HCT116 (cell line): ENCODE measurements around the gene ZCWPW1. TPM values are rescaled to one million over a fixed set of nuclear protein-coding genes. Genes with fewer than 3 reads are reported as not detected.
"Not testable (repeated sequence)": the region's sequence is repeated elsewhere in the genome, so short reads cannot be mapped to it uniquely, and the experiment has no call there.

Experiments used
- ATAC-seq: fragments of 200-7000 bp; cut with Tn5 transposase; 2 replicates; pipeline ENCODE4 v1.9.1; 2020; ENCODE audit warnings: mild to moderate bottlenecking, moderate library complexity
- BruUV-seq: library from RNA; stranded (reverse); fragments of 400-500 nt; replicated peaks from 2 replicates; lab custom pipeline; 2021; lab: Mats Ljungman, UMichigan
- CTCF ChIA-PET: fragments of 300-600 bp; sonication (Branson Sonifier 250); formaldehyde crosslinking; loops from one replicate; lab custom pipeline; 2021; ENCODE audit warnings: antibody characterized with exemption; lab: Charles Lee
- POLR2A ChIA-PET: fragments of 300-600, 350-600 bp; sonication (Branson Sonifier 250); formaldehyde crosslinking; loops from one replicate; lab custom pipeline; 2021; ENCODE audit warnings: antibody characterized with exemption; lab: Charles Lee
- RAD21 ChIA-PET, 2 experiments: fragments of 300-600 bp; sonication (Branson Sonifier 250); formaldehyde crosslinking; loops; one replicate each; lab custom pipeline; 2023; ENCODE audit warnings: low total read pairs in 2 of 2; ENCODE audit not compliant: uncharacterized antibody in 2 of 2, unreplicated experiment in 2 of 2, low non-redundant PET in 1 of 2; lab: Charles Lee
- DNase-seq: peaks from one replicate; pipeline ENCODE4 v3.0.0-alpha.2; 2010; ENCODE audit warnings: low read depth, low spot score
- H2AFZ ChIP-seq: fragments of 200-600 bp; shearing (Covaris generic), sonication (generic); 2 replicates; pipeline ENCODE4 v1.6.1; 2017; ENCODE audit warnings: low read depth, mixed run types, mixed read lengths, antibody characterized with exemption, low read length; ENCODE audit not compliant: poor library complexity, severe bottlenecking
- H3K27ac ChIP-seq: 2 replicates; pipeline ENCODE4 v1.5.1; 2012; ENCODE audit warnings: low read depth, low read length
- H3K27me3 ChIP-seq: fragments of 200-600 bp; sonication (generic); 2 replicates; pipeline ENCODE4 v1.6.1; 2016; ENCODE audit warnings: mixed run types, low read length, mixed read lengths; ENCODE audit not compliant: insufficient read depth
- H3K36me3 ChIP-seq, 2 experiments: fragments of 200-500 bp in 1 of 2; fragments of 200-600 bp in 1 of 2; sonication (Bioruptor generic) in 1 of 2; sonication (generic) in 1 of 2; 2 replicates each; pipeline versions ENCODE4 v1.5.1 to v1.6.1; 2014 to 2016; ENCODE audit warnings: low read length in 2 of 2, inconsistent platforms in 1 of 2, mixed read lengths in 1 of 2, mixed run types in 1 of 2; ENCODE audit not compliant: insufficient read depth in 2 of 2, control insufficient read depth in 1 of 2
- H3K4me1 ChIP-seq, 2 experiments: fragments of 200-600 bp in 1 of 2; sonication (generic) in 1 of 2; 2 replicates each; pipeline versions ENCODE4 v1.5.1 to v1.6.1; 2012 to 2017; ENCODE audit warnings: low read length in 2 of 2, inconsistent platforms in 1 of 2, mild to moderate bottlenecking in 1 of 2, mixed read lengths in 1 of 2, mixed run types in 1 of 2, moderate library complexity in 1 of 2; ENCODE audit not compliant: insufficient read depth in 2 of 2, control insufficient read depth in 1 of 2
- H3K4me2 ChIP-seq: fragments of 200-600 bp; sonication (generic); 2 replicates; pipeline ENCODE4 v1.6.1; 2017; ENCODE audit warnings: mixed run types, low read length, mixed read lengths
- H3K4me3 ChIP-seq, 2 experiments: fragments of 200-600 bp in 1 of 2; sonication (generic) in 1 of 2; replicated peaks in 1 of 2; 2 replicates each; pipeline ENCODE4 v1.5.1; 2011 to 2016; ENCODE audit warnings: low read length in 2 of 2, control low read depth in 1 of 2, low read depth in 1 of 2, mild to moderate bottlenecking in 1 of 2, mixed read lengths in 1 of 2, mixed run types in 1 of 2
- H3K79me2 ChIP-seq: fragments of 200-600 bp; sonication (generic); 2 replicates; pipeline ENCODE4 v1.6.1; 2017; ENCODE audit warnings: mild to moderate bottlenecking, mixed run types, low read length, moderate library complexity, mixed read lengths; ENCODE audit not compliant: insufficient read depth
- H3K9ac ChIP-seq: fragments of 200-600 bp; sonication (generic); 2 replicates; pipeline ENCODE4 v1.6.1; 2016; ENCODE audit warnings: low read length, mixed read lengths
- H3K9me2 ChIP-seq: fragments of 200-600 bp; sonication (generic), shearing (Covaris generic); 2 replicates; pipeline ENCODE4 v1.6.1; 2017; ENCODE audit warnings: mixed run types, mild to moderate bottlenecking, moderate library complexity; ENCODE audit not compliant: insufficient read depth
- H3K9me3 ChIP-seq, 2 experiments: fragments of 200-500 bp in 1 of 2; fragments of 200-600 bp in 1 of 2; sonication (Bioruptor generic) in 1 of 2; sonication (generic) in 1 of 2; 2 replicates each; pipeline ENCODE4 v1.6.1; 2014 to 2017; ENCODE audit warnings: low read length in 2 of 2, mixed read lengths in 2 of 2, inconsistent platforms in 1 of 2, low read depth in 1 of 2, mild to moderate bottlenecking in 1 of 2, mixed run types in 1 of 2, moderate library complexity in 1 of 2; ENCODE audit not compliant: control insufficient read depth in 1 of 2, insufficient read depth in 1 of 2
- H4K20me1 ChIP-seq: fragments of 200-600 bp; sonication (generic), shearing (Covaris generic); 2 replicates; pipeline ENCODE4 v1.6.1; 2017; ENCODE audit warnings: mixed run types, mild to moderate bottlenecking, moderate library complexity; ENCODE audit not compliant: insufficient read depth
- ELF1 ChIP-seq: IDR thresholded peaks from 2 replicates; pipeline ENCODE4 v1.6.1; 2012; ENCODE audit warnings: low read depth, borderline replicate concordance
- JUND ChIP-seq: IDR thresholded peaks from 2 replicates; pipeline ENCODE4 v1.6.1; 2012
- POLR2AphosphoS5 ChIP-seq: IDR thresholded peaks from 2 replicates; pipeline ENCODE4 v1.6.1; 2011; ENCODE audit warnings: mild to moderate bottlenecking, low read depth, low read length, moderate library complexity
- RAD21 ChIP-seq: IDR thresholded peaks from 2 replicates; pipeline ENCODE4 v1.6.1; 2012; ENCODE audit warnings: low read depth, mild to moderate bottlenecking
- SIN3A ChIP-seq: IDR thresholded peaks from 2 replicates; pipeline ENCODE4 v1.6.1; 2012; ENCODE audit warnings: low read depth
- YY1 ChIP-seq: IDR thresholded peaks from 2 replicates; pipeline ENCODE4 v1.6.1; 2011; ENCODE audit warnings: low read length, low read depth, moderate library complexity, mild to moderate bottlenecking; ENCODE audit not compliant: insufficient replicate concordance; ENCODE audit errors: extremely low read depth
- intact Hi-C: fragments of 100-400 bp; cut with micrococcal nuclease; formaldehyde crosslinking; loops from 2 replicates; pipeline ENCODE4 v1.10.0; 2022
- total RNA-seq: library from RNA; stranded (reverse); gene quantifications from one replicate; pipeline ENCODE4 v1.2.1, GENCODE V29; 2021; ENCODE audit not compliant: unreplicated experiment
- TF ChIP-seq, protein P1 (sequence below), 3 experiments: fragments of 200-600 bp in 1 of 3; sonication (generic) in 1 of 3; IDR thresholded peaks in 2 of 3; conservative IDR thresholded peaks in 1 of 3; 2 replicates each; pipeline ENCODE4 v1.5.1; 2012 to 2017; ENCODE audit warnings: low read depth in 2 of 3, low read length in 2 of 3, antibody characterized with exemption in 1 of 3, borderline replicate concordance in 1 of 3, control low read depth in 1 of 3, mild to moderate bottlenecking in 1 of 3, mixed read lengths in 1 of 3, mixed run types in 1 of 3, moderate library complexity in 1 of 3; ENCODE audit not compliant: insufficient read depth in 1 of 3

ZCWPW1 gene
- total RNA-seq, 1 experiment from 2014 or later = 1.5 TPM

DNA sequence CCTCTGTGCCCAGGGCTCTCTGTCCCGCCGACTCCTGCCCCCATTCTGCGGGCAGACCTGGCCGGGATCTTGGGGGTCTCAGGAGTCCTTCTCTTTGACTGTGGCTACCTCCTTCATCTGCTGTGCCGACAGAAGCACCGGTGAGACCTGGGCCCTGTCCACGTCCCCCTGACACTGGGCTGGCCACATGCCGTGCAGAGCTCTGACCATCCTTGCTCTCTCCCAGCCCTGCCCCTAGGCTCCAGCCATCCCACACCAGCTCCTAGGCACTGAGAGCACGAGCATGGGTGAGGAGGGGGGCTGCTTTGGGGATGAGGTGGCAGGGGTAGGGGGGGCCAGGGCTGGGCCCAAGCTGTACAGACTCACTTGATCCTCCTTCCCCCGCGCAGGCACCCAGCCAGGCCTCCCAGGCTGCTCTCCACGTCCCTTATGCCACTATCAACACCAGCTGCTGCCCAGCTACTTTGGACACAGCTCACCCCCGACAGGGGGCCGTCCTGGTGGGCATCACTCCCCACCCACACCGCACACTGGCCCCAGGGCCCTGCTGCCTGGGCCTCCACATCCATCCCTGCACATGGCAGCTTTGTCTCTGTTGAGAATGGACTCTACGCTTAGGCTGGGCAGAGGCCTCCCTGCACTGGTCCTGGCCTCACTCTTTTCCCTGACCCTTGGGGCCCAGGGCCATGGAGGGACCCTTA, 75.4 kb downstream of the ZCWPW1 start:
- H4K20me1 ChIP-seq = no peaks in the 10 kb centered on the region
- ChIA-PET RAD21 (no interaction called here), CTCF (interaction anchor here (0.6 kb wide), 1 partner anchor 221 kb away, joined by 3 read pairs; no protein-coding TSS in a partner anchor), POLR2A (interaction anchor here (0.7 kb wide), 1 partner anchor 15 kb away, joined by 4 read pairs; no protein-coding TSS in a partner anchor)
- H3K9me2 ChIP-seq = no peaks in the 10 kb centered on the region
- intact Hi-C loops = no loop called here
- H3K9me3 ChIP-seq = no peaks in the 10 kb centered on the region
- no TSS peak for BruUV-seq
- TF ChIP-seq YY1 (no peak), SIN3A (no peak), RAD21 (no peak), JUND (no peak), POLR2AphosphoS5 (no peak), ELF1 (no peak)
- TF ChIP-seq, protein P1, sequence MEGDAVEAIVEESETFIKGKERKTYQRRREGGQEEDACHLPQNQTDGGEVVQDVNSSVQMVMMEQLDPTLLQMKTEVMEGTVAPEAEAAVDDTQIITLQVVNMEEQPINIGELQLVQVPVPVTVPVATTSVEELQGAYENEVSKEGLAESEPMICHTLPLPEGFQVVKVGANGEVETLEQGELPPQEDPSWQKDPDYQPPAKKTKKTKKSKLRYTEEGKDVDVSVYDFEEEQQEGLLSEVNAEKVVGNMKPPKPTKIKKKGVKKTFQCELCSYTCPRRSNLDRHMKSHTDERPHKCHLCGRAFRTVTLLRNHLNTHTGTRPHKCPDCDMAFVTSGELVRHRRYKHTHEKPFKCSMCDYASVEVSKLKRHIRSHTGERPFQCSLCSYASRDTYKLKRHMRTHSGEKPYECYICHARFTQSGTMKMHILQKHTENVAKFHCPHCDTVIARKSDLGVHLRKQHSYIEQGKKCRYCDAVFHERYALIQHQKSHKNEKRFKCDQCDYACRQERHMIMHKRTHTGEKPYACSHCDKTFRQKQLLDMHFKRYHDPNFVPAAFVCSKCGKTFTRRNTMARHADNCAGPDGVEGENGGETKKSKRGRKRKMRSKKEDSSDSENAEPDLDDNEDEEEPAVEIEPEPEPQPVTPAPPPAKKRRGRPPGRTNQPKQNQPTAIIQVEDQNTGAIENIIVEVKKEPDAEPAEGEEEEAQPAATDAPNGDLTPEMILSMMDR (IDR thresholded peaks at IDR 0.05 in 2 of 3, conservative IDR thresholded peaks at IDR 0.05 in 1 of 3; ENCODE audit: borderline replicate concordance in 1 of 3, insufficient read depth in 1 of 3, low read depth in 2 of 3, low read length in 2 of 3) = no peak
- no peak overlapping the region for H2AFZ ChIP-seq
- H3K36me3 ChIP-seq = peaks cover 54 to 67% of the 10 kb centered on the region in 2 experiments
- H3K27me3 ChIP-seq = no peaks in the 10 kb centered on the region
- no peak overlapping the region for H3K4me3 ChIP-seq
- H3K27ac ChIP-seq = no peak overlapping the region
- H3K9ac ChIP-seq = no peak overlapping the region
- H3K4me2 ChIP-seq = no peak overlapping the region
- peaks cover 13% of the 10 kb centered on the region; the same call in 1 of the 2 replicates for H3K79me2 ChIP-seq
- ATAC-seq (no peak), DNase-seq (no peak)
- H3K4me1 ChIP-seq = no peaks in the 10 kb centered on the region

DNA sequence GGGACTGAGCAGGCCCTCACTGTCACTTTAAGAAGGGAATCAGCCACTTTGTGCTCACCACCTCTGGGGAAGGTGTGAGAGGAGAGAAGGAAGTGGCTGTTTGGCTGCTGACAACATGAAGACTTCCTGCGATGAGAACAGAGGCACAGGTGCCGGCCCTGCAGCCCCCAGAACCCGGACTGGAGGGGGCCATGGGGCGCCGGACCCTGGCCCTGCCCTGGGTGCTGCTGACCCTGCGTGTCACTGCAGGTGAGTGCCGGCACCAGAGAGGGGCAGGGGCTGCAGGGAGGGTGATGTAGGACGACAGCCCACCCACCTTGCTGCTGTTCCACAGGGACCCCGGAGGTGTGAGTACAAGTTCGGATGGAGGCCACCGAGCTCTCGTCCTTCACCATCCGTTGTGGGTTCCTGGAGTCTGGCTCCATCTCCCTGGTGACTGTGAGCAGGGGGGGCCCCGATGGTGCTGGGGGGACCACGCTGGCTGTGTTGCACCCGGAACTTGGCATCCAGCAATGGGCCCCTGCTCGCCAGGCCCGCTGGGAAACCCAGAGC, 76.2 kb downstream of the ZCWPW1 start:
- H3K4me3 ChIP-seq, H3K27me3 ChIP-seq, H3K4me2 ChIP-seq, H3K9me2 ChIP-seq, H3K9ac ChIP-seq, RAD21 ChIA-PET, H2AFZ ChIP-seq, ATAC-seq, intact Hi-C loops, DNase-seq, H3K9me3 ChIP-seq, H4K20me1 ChIP-seq, H3K4me1 ChIP-seq, BruUV-seq, H3K27ac ChIP-seq: not testable (repeated sequence)
- CTCF ChIA-PET = interaction anchor here (0.6 kb wide), 1 partner anchor 220 kb away, joined by 3 read pairs; no protein-coding TSS in a partner anchor
- H3K36me3 ChIP-seq = peaks cover 58 to 72% of the 10 kb centered on the region in 2 experiments
- H3K79me2 ChIP-seq = peaks cover 22% of the 10 kb centered on the region; the same call in 1 of the 2 replicates
- POLR2A ChIA-PET = interaction anchor here (0.7 kb wide), 1 partner anchor 16 kb away, joined by 4 read pairs; no protein-coding TSS in a partner anchor
